Smooth muscle cell (in vitro differentiated cells): ENCODE data around the gene EXOSC2. TPM values are rescaled to one million over a fixed set of nuclear protein-coding genes. Genes with fewer than 3 reads are reported as not detected.

ENCODE experiments used
- DNase-seq: peaks from one replicate; lab custom pipeline; 2025; ENCODE audit not compliant: unreplicated experiment; lab: John Stamatoyannopoulos, UW
- H2AFZ ChIP-seq: fragments of 200-600 bp; sonication (generic); 2 replicates; pipeline ENCODE4 v1.6.0; 2016; ENCODE audit warnings: antibody characterized with exemption, low read depth, mild to moderate bottlenecking
- H3F3A ChIP-seq: fragments of 200-600 bp; sonication (generic); 2 replicates; pipeline ENCODE4 v1.6.0; 2017; ENCODE audit warnings: antibody characterized with exemption, low read depth
- H3K27ac ChIP-seq: fragments of 200-600 bp; sonication (generic); 2 replicates; pipeline ENCODE4 v1.5.1; 2016; ENCODE audit warnings: low read depth, mild to moderate bottlenecking
- H3K27me3 ChIP-seq: fragments of 200-600 bp; sonication (generic); 2 replicates; pipeline ENCODE4 v1.6.1; 2016; ENCODE audit warnings: low read depth, mild to moderate bottlenecking
- H3K36me3 ChIP-seq: fragments of 200-600 bp; sonication (generic); 2 replicates; pipeline ENCODE4 v1.5.1; 2016; ENCODE audit warnings: low read depth
- H3K4me1 ChIP-seq: fragments of 200-600 bp; sonication (generic); 2 replicates; pipeline ENCODE4 v1.5.1; 2016; ENCODE audit warnings: low read depth
- H3K4me2 ChIP-seq: fragments of 200-600 bp; sonication (generic); 2 replicates; pipeline ENCODE4 v1.6.0; 2016; ENCODE audit warnings: mild to moderate bottlenecking
- H3K4me3 ChIP-seq: fragments of 200-600 bp; sonication (generic); 2 replicates; pipeline ENCODE4 v1.5.1; 2016; ENCODE audit warnings: mild to moderate bottlenecking
- H3K79me2 ChIP-seq: fragments of 200-600 bp; sonication (generic); 2 replicates; pipeline ENCODE4 v1.6.0; 2016; ENCODE audit warnings: low read depth, mild to moderate bottlenecking
- H3K9ac ChIP-seq: fragments of 200-600 bp; sonication (generic); 2 replicates; pipeline ENCODE4 v1.6.0; 2016; ENCODE audit warnings: low read depth
- H3K9me3 ChIP-seq: fragments of 200-600 bp; sonication (generic); replicated peaks from 2 replicates; pipeline ENCODE4 v1.5.1; 2016; ENCODE audit warnings: low read depth
- H4K20me1 ChIP-seq: fragments of 200-600 bp; sonication (generic); 2 replicates; pipeline ENCODE4 v1.6.0; 2016; ENCODE audit warnings: low read depth
- WGBS: methylation state at CpG from one replicate; pipeline ENCODE4 v1.1.7; 2016; ENCODE audit warnings: low lambda C conversion rate; 5-methylcytosine and 5-hydroxymethylcytosine counted together
- polyA plus RNA-seq: library from polyadenylated mRNA; unstranded; fragments of >200 nt; fragmentation: Nextera tagmentation; extraction: Ambion mirVana; gene quantifications from 2 replicates; pipeline ENCODE4 v1.2.1, GENCODE V29; 2016
- total RNA-seq: library from RNA; depleted of rRNA; stranded (reverse); fragments of >200 nt; gene quantifications from 2 replicates; pipeline ENCODE4 v1.2.3, GENCODE V29; 2014
- TF ChIP-seq, protein P1 (sequence below): fragments of 200-600 bp; sonication (generic); IDR thresholded peaks from 2 replicates; pipeline ENCODE4 v1.5.1; 2017; ENCODE audit warnings: borderline replicate concordance, mild to moderate bottlenecking, antibody characterized with exemption; ENCODE audit not compliant: insufficient read depth, poor library complexity, severe bottlenecking

The EXOSC2 gene
- total and polyA plus RNA-seq, 2 experiments from 2014 or later, result 14.7 to 15.8 TPM

GRCh38 chr9:130687615-130688014 lies 6.0 kb upstream of the EXOSC2 start:
- no peak overlapping the region for H2AFZ ChIP-seq

DNA sequence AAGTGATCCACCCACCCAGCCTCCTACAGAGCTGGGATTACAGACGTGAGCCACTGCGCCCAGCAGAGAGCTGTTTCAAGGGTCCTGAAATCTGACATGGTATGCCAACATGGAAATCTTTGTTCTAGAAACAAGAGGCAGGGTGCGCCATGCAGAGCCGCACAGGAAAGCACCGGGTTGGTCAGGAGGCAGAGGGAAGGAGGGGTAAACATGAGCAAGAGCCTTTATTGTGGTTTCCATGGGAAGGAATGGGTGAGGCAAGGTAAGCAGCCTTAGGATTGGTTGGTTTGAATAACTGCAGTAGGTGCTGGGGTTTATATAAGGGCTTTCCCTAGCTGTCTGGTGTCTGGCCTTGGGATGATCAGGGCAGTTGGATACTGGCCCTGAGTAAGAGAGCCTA lies 5.5 kb upstream of the EXOSC2 start:
- Histone ChIP-seq H3K9ac (no peak overlapping the region), H2AFZ (no peak overlapping the region), H3K27me3 (no peaks in the 10 kb centered on the region), H3K36me3 (no peaks in the 10 kb centered on the region), H3K4me3 (no peak overlapping the region), H3K4me1 (peaks cover 10% of the 10 kb centered on the region), H3F3A (peaks cover 8% of the 10 kb centered on the region), H3K79me2 (no peaks in the 10 kb centered on the region), H3K4me2 (no peak overlapping the region), H3K9me3 (no peaks in the 10 kb centered on the region), H4K20me1 (no peaks in the 10 kb centered on the region), H3K27ac (no peak overlapping the region)
- no peak for DNase-seq
- TF ChIP-seq, protein P1, sequence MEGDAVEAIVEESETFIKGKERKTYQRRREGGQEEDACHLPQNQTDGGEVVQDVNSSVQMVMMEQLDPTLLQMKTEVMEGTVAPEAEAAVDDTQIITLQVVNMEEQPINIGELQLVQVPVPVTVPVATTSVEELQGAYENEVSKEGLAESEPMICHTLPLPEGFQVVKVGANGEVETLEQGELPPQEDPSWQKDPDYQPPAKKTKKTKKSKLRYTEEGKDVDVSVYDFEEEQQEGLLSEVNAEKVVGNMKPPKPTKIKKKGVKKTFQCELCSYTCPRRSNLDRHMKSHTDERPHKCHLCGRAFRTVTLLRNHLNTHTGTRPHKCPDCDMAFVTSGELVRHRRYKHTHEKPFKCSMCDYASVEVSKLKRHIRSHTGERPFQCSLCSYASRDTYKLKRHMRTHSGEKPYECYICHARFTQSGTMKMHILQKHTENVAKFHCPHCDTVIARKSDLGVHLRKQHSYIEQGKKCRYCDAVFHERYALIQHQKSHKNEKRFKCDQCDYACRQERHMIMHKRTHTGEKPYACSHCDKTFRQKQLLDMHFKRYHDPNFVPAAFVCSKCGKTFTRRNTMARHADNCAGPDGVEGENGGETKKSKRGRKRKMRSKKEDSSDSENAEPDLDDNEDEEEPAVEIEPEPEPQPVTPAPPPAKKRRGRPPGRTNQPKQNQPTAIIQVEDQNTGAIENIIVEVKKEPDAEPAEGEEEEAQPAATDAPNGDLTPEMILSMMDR, result no peak
- 90% methylated on average over 5 of the region's 5 CpGs for WGBS

More at GRCh38 chr9:130687615-130688014, 6.0 kb upstream of the EXOSC2 start:
- Histone ChIP-seq H3K9ac (no peak overlapping the region), H3K9me3 (no peaks in the 10 kb centered on the region), H3K36me3 (no peaks in the 10 kb centered on the region), H3K4me3 (no peak overlapping the region), H4K20me1 (no peaks in the 10 kb centered on the region), H3K79me2 (no peaks in the 10 kb centered on the region), H3K4me2 (no peak overlapping the region), H3K27me3 (no peaks in the 10 kb centered on the region), H3K4me1 (peaks cover 5% of the 10 kb centered on the region), H3K27ac (no peak overlapping the region), H3F3A (peaks cover 3% of the 10 kb centered on the region)
- WGBS, result 89% methylated on average over 2 of the region's 2 CpGs
- no peak for DNase-seq
- TF ChIP-seq, protein P1, result no peak

DNA sequence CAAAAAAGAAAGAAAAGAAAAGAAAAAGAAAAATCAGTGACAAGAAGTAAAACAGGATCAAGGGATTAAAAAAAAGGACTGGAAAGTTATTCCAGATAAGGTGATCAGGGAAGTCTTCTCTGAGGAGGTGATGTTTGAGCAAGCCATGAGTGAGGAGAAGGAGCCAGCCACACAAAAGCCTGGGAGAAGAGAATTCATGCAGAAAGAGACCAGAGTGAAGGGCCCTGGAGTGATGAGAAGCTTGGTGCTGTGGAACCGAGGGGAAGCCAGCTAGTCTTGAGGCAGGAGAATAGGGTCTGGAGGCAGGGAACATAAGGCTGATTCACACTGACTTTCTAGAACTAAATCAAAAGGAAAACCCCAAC lies 4.0 kb upstream of the EXOSC2 start:
- Histone ChIP-seq H3K4me2 (no peak overlapping the region), H3K9me3 (no peaks in the 10 kb centered on the region), H3K79me2 (peaks cover 9% of the 10 kb centered on the region), H3K4me1 (peaks cover 10% of the 10 kb centered on the region), H3K4me3 (peak overlapping the region; percentile 16), H3K36me3 (no peaks in the 10 kb centered on the region), H3K27me3 (no peaks in the 10 kb centered on the region), H3K27ac (no peak overlapping the region), H3K9ac (no peak overlapping the region), H2AFZ (peak overlapping the region; percentile 69), H4K20me1 (no peaks in the 10 kb centered on the region), H3F3A (peaks cover 9% of the 10 kb centered on the region)
- TF ChIP-seq, protein P1, result no peak
- no peak for DNase-seq
- 92% methylated on average over 1 of the region's 1 CpG for WGBS

DNA sequence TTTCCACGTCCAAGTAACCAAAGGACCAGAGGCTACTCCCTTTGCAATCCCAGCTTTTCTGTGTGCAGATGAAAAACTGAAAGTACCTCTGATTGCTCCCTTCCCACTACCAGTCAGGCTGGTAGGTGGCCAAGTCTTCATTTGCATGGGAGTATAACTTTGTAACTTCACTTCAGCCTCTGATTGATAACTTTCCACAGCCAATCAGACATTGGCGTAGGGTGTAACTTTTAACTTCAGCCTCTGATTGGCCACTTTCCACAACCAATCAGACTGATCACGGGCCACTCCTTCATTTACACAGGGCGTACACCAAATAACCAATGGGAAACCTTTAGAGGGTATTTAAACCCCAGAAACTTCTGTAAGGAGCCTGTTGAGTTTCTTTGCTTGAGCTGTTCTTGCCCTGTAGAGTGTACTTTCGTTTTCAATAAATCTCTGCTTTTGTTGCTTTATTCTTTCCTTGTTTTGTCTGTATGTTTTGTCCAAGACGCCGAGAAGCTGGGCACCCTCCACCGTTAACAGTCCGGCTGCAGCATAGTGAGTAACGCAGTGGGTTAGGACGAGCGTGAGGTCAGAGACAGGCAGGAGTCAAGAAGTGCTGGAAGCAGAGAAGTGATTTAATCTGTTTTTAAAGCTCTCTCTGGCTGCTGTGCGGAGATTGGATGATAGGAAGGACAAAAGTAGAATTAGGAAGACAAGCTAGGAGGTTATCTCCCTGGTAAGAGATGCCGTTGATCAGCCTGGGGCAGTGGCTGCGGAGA lies 3.5 kb upstream of the EXOSC2 start:
- DNase-seq, result no peak
- Histone ChIP-seq H2AFZ (peak overlapping the region; percentile 69), H3K79me2 (peaks cover 15% of the 10 kb centered on the region), H3K27me3 (no peaks in the 10 kb centered on the region), H3F3A (peaks cover 9% of the 10 kb centered on the region), H3K4me2 (peak overlapping the region; percentile 51), H3K27ac (no peak overlapping the region), H3K9ac (no peak overlapping the region), H4K20me1 (no peaks in the 10 kb centered on the region), H3K36me3 (no peaks in the 10 kb centered on the region), H3K4me3 (peak overlapping the region; percentile 17), H3K9me3 (no peaks in the 10 kb centered on the region), H3K4me1 (peaks cover 10% of the 10 kb centered on the region)
- 66% methylated on average over 15 of the region's 15 CpGs for WGBS
- TF ChIP-seq, protein P1, result no peak
